Measurements from ENCODE around the gene SFTPD. TPM values are rescaled to one million over a fixed set of nuclear protein-coding genes. Genes with fewer than 3 reads are reported as not detected.
A peak's percentile ranks its signal among the peaks of the same experiment; 100 is the strongest.
"Not testable (repeated sequence)": the region's sequence is repeated elsewhere in the genome, so short reads cannot be mapped to it uniquely, and the experiment has no call there.

SFTPD gene
- 1 to 10 TPM in 8 of 12 donors, under 1 TPM in 2, not detected in 2; 0.52 to 2.4 (median 1.2) TPM for polyA plus RNA-seq (ENCODE audit: insufficient read length in 12 of 12)
- long read RNA-seq, donor 1 = 0 reads
- long read RNA-seq, donor 2 = 0 reads
- long read RNA-seq, donor 3 = 0 reads
- long read RNA-seq, donor 4 = 0 reads
- long read RNA-seq, donor 5 = 0 reads
- long read RNA-seq, donor 6 = 0 reads
- long read RNA-seq, donor 7 = 0 reads
- long read RNA-seq, donor 8 = 0 reads
- long read RNA-seq, donor 9 = 0 reads
- long read RNA-seq, donor 10 = 0 reads
- long read RNA-seq, donor 11 = 0 reads

DNA sequence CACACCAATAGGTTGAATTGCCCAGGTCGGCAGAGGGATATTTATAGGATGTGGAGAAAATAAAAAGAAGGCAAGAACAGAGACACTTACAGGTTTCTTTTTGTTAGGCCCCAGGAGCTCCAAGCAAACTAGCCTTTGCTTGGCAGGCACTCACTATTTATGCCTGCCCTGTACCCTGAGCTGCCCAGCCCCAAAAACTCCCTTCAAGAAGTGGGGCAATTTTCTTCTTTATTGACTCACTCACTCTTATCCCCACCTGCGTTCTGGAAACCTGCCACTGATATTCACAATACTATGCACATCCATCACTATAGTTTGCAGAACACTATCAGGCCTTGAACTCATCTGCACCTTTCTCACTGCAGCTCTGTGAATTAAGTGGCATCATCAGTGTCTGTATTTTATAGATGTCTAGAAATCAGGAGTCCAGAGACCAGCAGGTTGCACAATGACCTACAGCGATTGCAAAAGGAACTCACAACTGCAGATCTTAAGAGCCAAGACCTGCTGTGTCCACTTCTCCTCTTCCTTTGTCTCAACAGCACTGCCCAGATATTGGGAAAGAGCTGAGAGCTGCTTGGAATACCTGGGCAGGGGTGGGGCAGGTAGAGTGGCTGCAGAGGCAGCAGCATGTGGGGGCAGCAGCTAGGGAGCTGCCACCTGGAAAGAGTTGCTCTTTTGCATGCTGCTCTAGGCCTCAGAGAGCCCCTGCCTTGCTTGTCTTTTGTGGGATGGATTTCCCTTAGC lies at the start of gene SFTPD:
TSS of gene SFTPD (minus strand) at position 130 of the 747 bp plus-strand sequence. CDS start 2,446 bp downstream, outside the sequence.
- DNase-seq = no peak

DNA sequence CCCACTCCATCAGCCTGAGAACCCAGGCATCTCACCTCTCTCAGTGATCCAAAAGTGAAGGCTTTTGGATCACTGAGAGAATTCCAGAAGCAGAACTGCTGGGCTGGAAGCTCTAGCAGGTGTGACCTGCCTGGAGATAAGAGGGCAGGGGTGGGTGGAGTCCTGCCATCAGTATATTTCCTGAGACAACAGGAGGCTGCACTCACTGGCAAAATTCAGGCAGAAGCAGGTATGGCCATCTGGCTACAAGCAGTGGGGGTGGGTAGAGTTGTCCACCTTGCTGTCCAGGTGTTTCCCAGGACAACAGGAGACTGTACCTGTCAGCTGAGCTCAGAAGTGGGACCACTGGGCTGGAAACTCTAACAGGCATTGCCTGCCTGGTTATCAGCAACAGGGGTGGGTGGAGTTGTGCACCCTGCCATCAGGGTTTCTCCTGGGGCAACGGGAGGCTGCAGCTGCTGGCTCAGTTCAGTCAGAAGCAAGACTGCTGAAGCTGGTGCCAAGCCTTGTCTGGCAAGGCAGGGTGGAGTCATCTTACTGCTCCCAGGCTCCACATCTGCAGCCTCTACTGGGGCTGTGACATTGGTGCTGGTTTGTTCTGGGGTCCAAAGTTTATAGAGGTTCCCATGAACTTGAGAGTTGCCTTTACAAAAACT lies 47.2 kb upstream of the SFTPD start:
- DNase-seq = no peak

DNA sequence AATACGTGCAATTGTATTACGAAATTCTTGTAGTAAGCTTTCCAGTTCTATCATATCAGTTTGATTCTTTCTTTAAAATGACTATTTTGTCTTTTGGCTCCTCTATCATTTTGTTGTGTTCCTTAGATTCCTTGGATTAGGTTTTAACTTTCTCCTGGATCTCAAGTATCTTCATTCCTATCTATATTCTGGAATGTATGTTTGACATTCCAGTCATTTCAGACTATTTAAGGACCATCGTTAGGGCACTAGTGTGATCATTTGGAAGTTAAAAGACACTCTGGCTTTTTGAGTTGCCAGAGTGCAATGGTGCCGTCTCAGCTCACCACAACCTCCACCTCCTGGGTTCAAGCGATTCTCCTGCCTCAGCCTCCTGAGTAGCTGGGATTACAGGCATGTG lies 45.7 kb upstream of the SFTPD start:
- DNase-seq = no peak

DNA sequence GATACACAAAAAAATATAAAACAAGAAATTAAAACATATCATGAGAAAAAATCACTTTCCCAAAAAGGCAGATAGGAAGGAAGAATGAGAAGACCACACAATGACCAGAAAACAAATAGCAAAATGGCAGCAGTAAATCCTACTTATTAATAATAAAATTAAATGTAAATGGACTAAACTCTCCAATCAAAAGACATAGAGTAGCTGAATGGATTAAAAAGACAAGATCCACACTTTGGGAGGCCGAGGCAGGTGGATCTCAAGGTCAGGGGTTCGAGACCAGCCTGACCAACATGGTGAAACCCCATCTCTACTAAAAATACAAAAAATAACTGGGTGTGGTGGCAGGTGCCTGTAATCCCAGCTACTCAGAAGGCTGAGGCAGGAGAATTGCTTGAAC lies 39.3 kb upstream of the SFTPD start:
- DNase-seq = not testable (repeated sequence)

DNA sequence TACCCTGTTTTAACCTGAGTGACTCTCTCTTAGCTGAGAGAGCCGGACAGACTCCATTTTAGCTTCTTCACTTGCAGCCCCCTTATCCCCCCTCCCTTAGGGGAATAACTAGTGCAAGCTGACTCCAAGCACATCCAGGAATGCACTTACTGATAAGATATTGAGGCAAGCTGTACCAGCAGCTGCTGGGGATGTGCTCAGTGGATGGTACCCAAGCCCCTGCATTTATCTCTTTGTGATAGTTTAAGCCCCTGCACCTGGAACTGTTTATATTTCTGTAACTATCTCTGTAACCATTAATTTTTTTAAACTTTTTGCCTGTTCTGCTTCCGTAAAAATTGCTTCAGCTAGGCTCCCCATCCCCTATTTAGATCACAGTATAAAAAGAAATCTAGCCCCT lies 37.8 kb upstream of the SFTPD start:
- DNase-seq = not testable (repeated sequence)

- no peak for DNase-seq
Observed at GRCh38 chr10:79985481-79986072, 36.7 kb upstream of the SFTPD start.

DNA sequence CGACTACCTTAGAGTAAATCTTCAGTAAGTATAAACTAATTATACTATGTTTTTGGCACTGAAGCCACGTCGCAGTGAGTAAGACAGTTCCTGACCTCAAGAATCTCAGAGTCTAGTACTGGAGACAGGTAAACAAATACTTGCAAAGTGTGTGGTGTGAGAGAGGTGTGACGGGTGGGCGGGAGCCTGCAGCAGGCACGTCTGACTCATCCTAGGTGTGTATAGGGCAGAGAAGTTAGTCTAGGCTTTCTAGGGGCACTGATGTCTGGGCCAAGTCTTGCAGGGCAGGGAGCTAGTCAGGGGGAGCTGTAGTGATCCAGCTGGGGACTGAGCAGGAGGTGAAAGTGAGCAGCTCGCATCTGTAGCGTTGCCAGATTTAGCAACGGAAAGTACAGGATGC lies 35.9 kb upstream of the SFTPD start:
- DNase-seq = no peak

GRCh38 chr10:79983286-79983909 lies 34.5 kb upstream of the SFTPD start:
- DNase-seq = no peak

DNA sequence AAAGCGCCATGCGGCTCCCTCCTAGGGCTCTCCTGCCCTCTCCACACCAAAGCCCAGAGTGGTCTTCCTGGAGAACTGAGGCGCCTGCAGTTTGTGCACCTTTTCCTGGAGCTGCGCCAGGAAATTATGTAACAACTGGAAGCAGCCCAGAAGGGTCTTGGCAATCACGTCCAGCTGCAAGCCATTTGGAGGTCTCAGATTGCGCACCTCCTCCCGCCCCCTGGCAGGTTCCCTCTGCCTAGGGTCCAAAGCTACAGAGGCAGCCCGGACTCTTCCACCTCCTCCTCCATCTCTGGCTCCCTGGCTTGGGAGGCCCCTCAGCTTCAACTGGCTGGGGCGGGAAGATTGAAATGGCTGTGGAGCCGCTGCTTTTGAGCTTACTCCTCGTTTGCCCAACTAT lies 34.0 kb upstream of the SFTPD start:
- peak; percentile 57 for DNase-seq

GRCh38 chr10:79982362-79982800 lies 33.5 kb upstream of the SFTPD start:
- peak; percentile 20 for DNase-seq

DNA sequence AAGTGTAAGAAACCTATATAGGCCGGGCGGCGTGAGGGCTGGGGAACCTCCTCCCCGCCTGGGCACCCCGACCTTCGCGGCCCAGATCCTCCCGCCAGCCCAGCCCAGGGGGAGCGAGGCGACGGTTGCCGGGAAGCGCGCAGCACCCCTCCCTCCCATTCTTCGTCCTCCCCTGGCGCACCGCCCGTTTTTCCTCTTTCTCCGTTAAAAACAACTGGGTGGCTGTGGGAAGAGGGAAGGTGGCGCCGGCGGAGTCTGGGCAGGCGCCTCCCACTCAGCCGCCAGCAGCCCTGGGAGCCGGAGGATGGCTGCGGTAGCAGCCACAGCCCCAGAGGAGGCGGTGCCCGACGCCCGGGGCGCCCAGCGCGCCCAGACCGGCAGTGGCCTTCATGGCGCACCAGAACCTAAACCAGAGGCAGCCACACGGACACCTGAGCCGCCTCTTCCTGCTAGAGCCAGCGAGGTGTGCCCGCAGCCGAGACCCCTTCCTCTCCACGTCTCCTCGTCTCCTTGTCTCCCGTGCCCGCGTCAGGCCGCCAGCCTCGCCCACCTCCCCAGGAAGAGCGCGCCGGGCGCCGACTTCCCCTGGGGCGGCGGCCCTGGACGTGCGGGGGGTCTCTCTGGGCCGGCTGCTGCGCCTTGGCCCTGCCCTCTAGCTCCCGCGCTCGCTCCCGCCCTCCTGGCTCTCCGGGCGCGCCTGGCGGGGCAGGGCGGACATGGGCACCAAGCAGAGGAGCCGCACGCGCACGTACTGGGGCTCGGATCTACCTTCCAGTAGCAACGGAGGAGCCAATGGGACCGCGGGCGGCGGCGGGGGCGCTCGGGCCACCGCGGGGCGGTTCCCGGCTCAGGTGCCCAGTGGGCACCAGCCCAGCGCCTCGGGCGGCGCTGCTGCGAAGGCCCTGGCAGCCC lies 32.8 kb upstream of the SFTPD start:
- DNase-seq = peak; percentile 35

GRCh38 chr10:79980711-79981110 lies 31.8 kb upstream of the SFTPD start:
- no peak for DNase-seq

- DNase-seq = no peak
Observed at GRCh38 chr10:79979976-79980687, 31.2 kb upstream of the SFTPD start.

DNA sequence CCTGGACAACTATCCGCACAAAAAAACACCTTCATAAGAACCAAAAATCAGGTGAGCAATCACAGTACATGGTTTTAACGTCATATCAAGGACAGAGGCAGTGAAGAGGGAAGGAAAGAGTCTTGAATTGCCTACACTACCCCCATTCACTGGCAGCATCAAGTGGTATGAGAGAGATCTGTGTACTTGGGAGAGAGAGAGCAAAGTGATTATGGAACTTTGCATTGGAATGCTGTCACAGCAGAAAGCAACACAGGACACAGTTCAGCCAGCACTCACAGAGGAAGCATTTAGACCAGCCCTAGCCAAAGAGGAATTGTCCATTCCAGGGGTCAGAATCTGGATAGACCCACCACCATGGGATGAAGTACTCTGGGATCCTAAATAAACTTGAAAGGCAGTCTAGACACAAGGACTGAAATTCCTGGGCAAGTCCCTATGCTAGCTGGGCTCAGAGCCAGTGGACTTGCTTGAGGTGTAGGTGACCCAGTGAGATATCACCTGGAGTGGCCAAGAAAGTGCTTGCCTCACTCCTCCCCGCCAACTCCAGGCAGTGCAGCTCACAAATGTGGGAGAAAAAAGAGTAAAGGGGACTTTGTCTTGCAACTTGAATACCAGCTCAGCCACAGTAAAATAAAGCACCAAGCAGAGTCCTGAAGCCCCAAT lies 30.5 kb upstream of the SFTPD start:
- DNase-seq = no peak

GRCh38 chr10:79976999-79977398 lies 28.1 kb upstream of the SFTPD start:
- DNase-seq = no peak

- no peak for DNase-seq
Observed at GRCh38 chr10:79970062-79970461, 21.2 kb upstream of the SFTPD start.

DNA sequence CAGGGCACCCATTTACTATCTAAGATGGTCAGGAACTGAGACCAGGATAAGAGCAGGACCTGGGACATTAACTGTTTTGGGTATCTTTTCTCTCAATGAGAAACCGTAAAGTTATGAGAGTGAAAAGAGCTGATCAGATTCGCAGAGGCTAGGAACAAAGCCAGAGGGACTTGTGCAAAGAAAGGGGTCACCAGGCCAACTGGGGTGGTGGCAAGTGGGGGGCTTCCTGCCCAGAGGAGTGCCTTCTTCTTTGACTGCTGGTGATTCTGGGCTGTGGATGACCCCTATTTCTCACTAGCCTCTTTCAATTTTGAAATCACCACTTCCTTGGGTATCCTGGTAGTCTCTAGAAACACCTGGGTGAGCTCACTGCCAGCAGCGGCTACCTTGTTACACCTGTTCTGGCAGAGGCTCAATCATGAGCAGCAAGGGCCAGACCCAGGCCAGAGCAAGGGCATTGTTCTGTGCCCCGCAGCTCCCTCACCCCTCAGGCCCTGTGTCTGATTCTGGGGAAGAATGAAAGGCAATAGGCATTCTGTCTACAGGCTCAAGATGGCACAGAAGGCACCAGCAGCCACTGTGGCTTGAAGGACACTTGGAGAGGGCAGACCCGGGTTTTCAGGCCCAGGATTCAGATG lies 999 bp downstream of the SFTPD start:
- DNase-seq = no peak

DNA sequence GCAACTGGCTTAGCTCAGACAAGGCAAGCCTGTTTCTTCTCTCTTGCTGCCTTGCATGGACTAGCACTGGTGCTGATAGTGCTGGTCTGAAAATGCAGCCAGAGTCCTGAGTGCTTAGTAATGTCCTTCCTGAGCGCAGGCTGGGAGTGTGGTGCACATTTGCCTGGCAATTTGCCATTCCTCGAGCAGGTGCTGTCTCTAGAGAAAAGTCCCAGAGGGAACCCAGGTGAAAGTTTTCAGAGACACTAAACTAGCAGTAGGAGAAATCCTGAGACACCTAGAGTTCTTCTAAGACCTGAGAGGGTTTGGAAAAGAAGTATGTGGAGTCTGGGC lies 1.9 kb downstream of the SFTPD start:
- DNase-seq = no peak

Measured in muscle of arm (tissue), 14 donors.